ENCODE measurements around the gene PTPN20.
"Not testable (repeated sequence)": the region's sequence is repeated elsewhere in the genome, so short reads cannot be mapped to it uniquely, and the experiment has no call there.

DNA sequence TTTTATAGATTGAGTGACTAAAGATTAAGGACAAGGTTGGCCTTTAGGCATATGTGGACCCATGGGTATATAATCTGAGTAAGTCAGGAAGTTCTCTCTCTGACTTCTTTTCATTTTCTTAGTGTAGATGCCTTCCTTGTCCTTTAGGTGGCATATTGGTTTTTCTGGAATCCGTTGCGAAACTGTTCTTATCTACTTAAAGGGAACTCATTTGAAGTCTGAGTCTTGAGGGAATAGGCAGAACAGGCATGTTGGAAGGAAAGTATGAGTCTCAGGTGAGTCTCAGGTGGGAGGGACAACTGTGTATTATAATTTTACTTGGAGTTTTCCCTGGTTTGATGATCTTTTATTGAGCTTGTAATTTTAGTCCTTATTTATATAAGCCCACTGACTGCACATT, 14.6 kb downstream of the PTPN20 start:
- TF ChIP-seq, protein P1, sequence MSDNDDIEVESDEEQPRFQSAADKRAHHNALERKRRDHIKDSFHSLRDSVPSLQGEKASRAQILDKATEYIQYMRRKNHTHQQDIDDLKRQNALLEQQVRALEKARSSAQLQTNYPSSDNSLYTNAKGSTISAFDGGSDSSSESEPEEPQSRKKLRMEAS (IDR thresholded peaks at IDR 0.05) = not testable (repeated sequence)
- TF ChIP-seq CEBPB (IDR thresholded peaks at IDR 0.05) = peak; percentile 50; the same call in 1 of the 2 replicates

Measured in Ishikawa (cell line).